RKO (cell line): ENCODE measurements around the gene EHD4.
A peak's percentile ranks its signal among the peaks of the same experiment; 100 is the strongest.

ENCODE experiments used
- DNase-seq: peaks from one replicate; pipeline ENCODE4 v3.0.0-alpha.2; 2016; ENCODE audit warnings: low spot score

The EHD4 gene

GRCh38 chr15:41919954-41920538, 52.3 kb downstream of the EHD4 start:
- no peak for DNase-seq

- DNase-seq, result no peak
Measured at GRCh38 chr15:41919201-41919820, 53.0 kb downstream of the EHD4 start.

GRCh38 chr15:41918506-41919126, 53.7 kb downstream of the EHD4 start:
- DNase-seq, result no peak

GRCh38 chr15:41917767-41918430, 54.5 kb downstream of the EHD4 start:
- DNase-seq, result no peak

- DNase-seq, result no peak
Measured at GRCh38 chr15:41915255-41915994, 56.9 kb downstream of the EHD4 start.

- DNase-seq, result no peak
Measured at GRCh38 chr15:41914411-41914810, 57.9 kb downstream of the EHD4 start.

- DNase-seq, result no peak
Measured at GRCh38 chr15:41913256-41913655, 59.1 kb downstream of the EHD4 start.

GRCh38 chr15:41911691-41912345, 60.5 kb downstream of the EHD4 start:
- no peak for DNase-seq

GRCh38 chr15:41908736-41909461, 63.5 kb downstream of the EHD4 start:
- DNase-seq, result no peak

- no peak for DNase-seq
Measured at GRCh38 chr15:41907141-41907540, 65.2 kb downstream of the EHD4 start.

- no peak for DNase-seq
Measured at GRCh38 chr15:41906608-41907007, 65.7 kb downstream of the EHD4 start.

GRCh38 chr15:41905036-41905793, 67.1 kb downstream of the EHD4 start:
- DNase-seq, result no peak

GRCh38 chr15:41904541-41905005, 67.8 kb downstream of the EHD4 start:
- DNase-seq, result peak; percentile 74

GRCh38 chr15:41903782-41904181, 68.6 kb downstream of the EHD4 start:
- no peak for DNase-seq

GRCh38 chr15:41901431-41901830, 70.9 kb downstream of the EHD4 start:
- DNase-seq, result no peak

- no peak for DNase-seq
Measured at GRCh38 chr15:41900526-41901380, 71.6 kb downstream of the EHD4 start.

- no peak for DNase-seq
Measured at GRCh38 chr15:41899854-41900442, 72.4 kb downstream of the EHD4 start.

- DNase-seq, result no peak
Measured at GRCh38 chr15:41897363-41897799, 75.0 kb downstream of the EHD4 start.

- no peak for DNase-seq
Measured at GRCh38 chr15:41896566-41896965, 75.8 kb downstream of the EHD4 start.
